HEK293 (cell line): ENCODE results near the gene RIN3.

Experiments
- BCL11B ChIP-seq: fragments of 450-650 bp; formaldehyde crosslinking; IDR thresholded peaks from 2 replicates; pipeline ENCODE4 v1.5.1; 2016; ENCODE audit warnings: low read depth, missing biosample characterization, missing genetic modification characterization
- HOXD13 ChIP-seq: sonication (generic); formaldehyde crosslinking; IDR thresholded peaks from 2 replicates; pipeline ENCODE4 v1.8.0; 2022; ENCODE audit warnings: missing genetic modification reagents, borderline replicate concordance
- KLF1 ChIP-seq: fragments of 450-650 bp; formaldehyde crosslinking; IDR thresholded peaks from 2 replicates; pipeline ENCODE4 v1.5.1; 2016; ENCODE audit warnings: missing biosample characterization, missing genetic modification characterization
- KLF9 ChIP-seq: fragments of 450-650 bp; formaldehyde crosslinking; IDR thresholded peaks from 2 replicates; pipeline ENCODE4 v1.5.1; 2016; ENCODE audit warnings: missing biosample characterization, missing genetic modification characterization, low read depth
- MZF1 ChIP-seq: fragments of 450-650 bp; formaldehyde crosslinking; IDR thresholded peaks from 2 replicates; pipeline ENCODE4 v1.5.1; 2017; ENCODE audit warnings: missing biosample characterization, missing genetic modification characterization, borderline replicate concordance
- PATZ1 ChIP-seq: fragments of 450-650 bp; formaldehyde crosslinking; IDR thresholded peaks from 2 replicates; pipeline ENCODE4 v1.5.1; 2016; ENCODE audit warnings: missing biosample characterization, missing genetic modification characterization
- PRDM1 ChIP-seq: fragments of 450-650 bp; formaldehyde crosslinking; IDR thresholded peaks from 2 replicates; pipeline ENCODE4; 2016; ENCODE audit warnings: missing biosample characterization, missing genetic modification characterization
- REPIN1 ChIP-seq: fragments of 450-650 bp; formaldehyde crosslinking; IDR thresholded peaks from 2 replicates; pipeline ENCODE4 v1.5.1; 2017; ENCODE audit warnings: missing biosample characterization, missing genetic modification characterization, low read depth
- SCRT1 ChIP-seq: fragments of 450-650 bp; formaldehyde crosslinking; IDR thresholded peaks from 2 replicates; pipeline ENCODE4 v1.5.1; 2016; ENCODE audit warnings: missing biosample characterization, missing genetic modification characterization, borderline replicate concordance
- SCRT2 ChIP-seq: fragments of 450-650 bp; formaldehyde crosslinking; IDR thresholded peaks from 2 replicates; pipeline ENCODE4 v1.5.1; 2016; ENCODE audit warnings: missing biosample characterization, missing genetic modification characterization
- SETDB1 ChIP-seq: IDR thresholded peaks from one replicate; pipeline ENCODE4 v1.6.1; 2017; ENCODE audit warnings: mild to moderate bottlenecking, low read length, moderate library complexity, mixed read lengths; ENCODE audit not compliant: insufficient read length
- ZBTB1 ChIP-seq: fragments of 450-650 bp; formaldehyde crosslinking; IDR thresholded peaks from 2 replicates; pipeline ENCODE4 v1.5.1; 2016; ENCODE audit warnings: missing biosample characterization, missing genetic modification characterization
- ZBTB21 ChIP-seq: fragments of 450-650 bp; formaldehyde crosslinking; IDR thresholded peaks from 2 replicates; pipeline ENCODE4 v1.5.1; 2017; ENCODE audit warnings: missing biosample characterization, missing genetic modification characterization
- ZBTB44 ChIP-seq: fragments of 450-650 bp; IDR thresholded peaks from 2 replicates; pipeline ENCODE4 v1.5.1; 2018; ENCODE audit warnings: missing biosample characterization, mild to moderate bottlenecking, missing genetic modification characterization
- ZBTB8A ChIP-seq: fragments of 450-650 bp; formaldehyde crosslinking; IDR thresholded peaks from 2 replicates; pipeline ENCODE4 v1.5.1; 2016; ENCODE audit warnings: missing biosample characterization, missing genetic modification characterization
- ZNF112 ChIP-seq: fragments of 450-650 bp; formaldehyde crosslinking; IDR thresholded peaks from 2 replicates; pipeline ENCODE4 v1.5.0; 2017; ENCODE audit warnings: missing biosample characterization, missing genetic modification characterization
- ZNF114 ChIP-seq: fragments of 450-650 bp; formaldehyde crosslinking; IDR thresholded peaks from 2 replicates; pipeline ENCODE4 v1.5.0; 2017; ENCODE audit warnings: missing biosample characterization, missing genetic modification characterization
- ZNF239 ChIP-seq: fragments of 450-650 bp; formaldehyde crosslinking; IDR thresholded peaks from 2 replicates; pipeline ENCODE4 v1.5.1; 2016; ENCODE audit warnings: missing biosample characterization, missing genetic modification characterization
- ZNF274 ChIP-seq, 2 experiments: fragments of 200-500 bp in 1 of 2; fragments of 450-650 bp in 1 of 2; sonication (Bioruptor generic) in 1 of 2; formaldehyde crosslinking in 1 of 2; IDR thresholded peaks; 2 replicates each; pipeline versions ENCODE4 v1.5.1 to v1.6.1; 2014 to 2016; ENCODE audit warnings: borderline replicate concordance in 1 of 2, inconsistent platforms in 1 of 2, low read length in 1 of 2, missing biosample characterization in 1 of 2, missing genetic modification characterization in 1 of 2
- ZNF292 ChIP-seq: fragments of 450-650 bp; formaldehyde crosslinking; IDR thresholded peaks from 2 replicates; pipeline ENCODE4 v1.5.1; 2016; ENCODE audit warnings: low read depth, missing biosample characterization, missing genetic modification characterization, borderline replicate concordance
- ZNF426 ChIP-seq: fragments of 450-650 bp; formaldehyde crosslinking; IDR thresholded peaks from 2 replicates; pipeline ENCODE4 v1.5.1; 2017; ENCODE audit warnings: missing biosample characterization, missing genetic modification characterization, mild to moderate bottlenecking, inconsistent platforms, moderate library complexity
- ZNF544 ChIP-seq: fragments of 450-650 bp; formaldehyde crosslinking; IDR thresholded peaks from 2 replicates; pipeline ENCODE4 v1.5.0; 2017; ENCODE audit warnings: missing biosample characterization, missing genetic modification characterization
- ZNF548 ChIP-seq: fragments of 450-650 bp; formaldehyde crosslinking; IDR thresholded peaks from 2 replicates; pipeline ENCODE4 v1.5.1; 2016; ENCODE audit warnings: missing biosample characterization, missing genetic modification characterization
- ZNF555 ChIP-seq: fragments of 450-650 bp; formaldehyde crosslinking; conservative IDR thresholded peaks from 2 replicates; pipeline ENCODE4 v1.5.1; 2017; ENCODE audit warnings: missing biosample characterization, mild to moderate bottlenecking, missing genetic modification characterization, inconsistent platforms
- ZNF621 ChIP-seq: fragments of 450-650 bp; formaldehyde crosslinking; IDR thresholded peaks from 2 replicates; pipeline ENCODE4 v1.5.1; 2017; ENCODE audit warnings: missing biosample characterization, missing genetic modification characterization
- ZNF623 ChIP-seq: fragments of 450-650 bp; formaldehyde crosslinking; IDR thresholded peaks from 2 replicates; pipeline ENCODE4 v1.5.1; 2016; ENCODE audit warnings: missing biosample characterization, missing genetic modification characterization
- ZNF660 ChIP-seq: fragments of 450-650 bp; IDR thresholded peaks from 2 replicates; pipeline ENCODE4 v1.5.1; 2018; ENCODE audit warnings: missing biosample characterization, mild to moderate bottlenecking, missing genetic modification characterization
- ZNF664 ChIP-seq: fragments of 450-650 bp; formaldehyde crosslinking; IDR thresholded peaks from 2 replicates; pipeline ENCODE4 v1.5.1; 2016; ENCODE audit warnings: missing biosample characterization, missing genetic modification characterization
- ZNF677 ChIP-seq: fragments of 450-650 bp; IDR thresholded peaks from 2 replicates; pipeline ENCODE4 v1.5.0; 2018; ENCODE audit warnings: missing biosample characterization, mild to moderate bottlenecking, missing genetic modification characterization, moderate library complexity
- ZNF701 ChIP-seq: fragments of 450-650 bp; formaldehyde crosslinking; IDR thresholded peaks from 2 replicates; pipeline ENCODE4 v1.5.1; 2016; ENCODE audit warnings: missing biosample characterization, missing genetic modification characterization
- ZNF768 ChIP-seq: fragments of 450-650 bp; formaldehyde crosslinking; IDR thresholded peaks from 2 replicates; pipeline ENCODE4 v1.5.1; 2018; ENCODE audit warnings: missing biosample characterization, mild to moderate bottlenecking, missing genetic modification characterization
- ZNF791 ChIP-seq: fragments of 450-650 bp; formaldehyde crosslinking; IDR thresholded peaks from 2 replicates; pipeline ENCODE4 v1.5.1; 2016; ENCODE audit warnings: missing biosample characterization, missing genetic modification characterization
- TF ChIP-seq, protein P1 (sequence below): fragments of 450-650 bp; formaldehyde crosslinking; IDR thresholded peaks from 2 replicates; pipeline ENCODE4 v1.5.1; 2016; ENCODE audit warnings: missing biosample characterization, missing genetic modification characterization
- TF ChIP-seq, protein P2 (sequence below): fragments of 450-650 bp; formaldehyde crosslinking; conservative IDR thresholded peaks from 2 replicates; pipeline ENCODE4 v1.5.1; 2016; ENCODE audit warnings: low read depth, missing biosample characterization, missing genetic modification characterization

The RIN3 gene

GRCh38 chr14:92511453-92512238 is 1.9 kb upstream of the RIN3 start (continued):
- TF ChIP-seq ZNF114 (tag by site-specific recombination), result no peak
- peak; percentile 83 for TF ChIP-seq ZBTB8A (tag by site-specific recombination)
- no peak for TF ChIP-seq ZNF791
- no peak for TF ChIP-seq ZNF239 (tag by site-specific recombination)
- peak; percentile 81; the same call in 1 of the 2 replicates for TF ChIP-seq ZNF660 (tag by site-specific recombination)
- no peak for TF ChIP-seq HOXD13
- TF ChIP-seq ZNF544 (tag by site-specific recombination), result no peak
- TF ChIP-seq ZNF112 (tag by site-specific recombination), result no peak
- peak; percentile 94 for TF ChIP-seq SCRT1 (tag by site-specific recombination)
- TF ChIP-seq ZNF768 (tag by site-specific recombination), result no peak
- no peak for TF ChIP-seq ZNF664 (tag by site-specific recombination)
- peak; percentile 69 for TF ChIP-seq ZBTB21 (tag by site-specific recombination)
- peak; percentile 13; the same call in 1 of the 2 replicates for TF ChIP-seq PRDM1 (tag by site-specific recombination)
- TF ChIP-seq BCL11B (tag by site-specific recombination), result no peak
- no peak for TF ChIP-seq ZNF677 (tag by site-specific recombination)
- TF ChIP-seq ZNF623 (tag by site-specific recombination), result no peak; the same call in 1 of the 2 replicates
- no peak for TF ChIP-seq ZNF426
- TF ChIP-seq ZNF274 (IDR thresholded peaks at IDR 0.05; ENCODE audit: low read length), result no peak
- no peak for TF ChIP-seq ZNF274 (tag by site-specific recombination; IDR thresholded peaks at IDR 0.05; ENCODE audit: borderline replicate concordance)
- no peak for TF ChIP-seq KLF1 (tag by site-specific recombination)
- peak; percentile 98 for TF ChIP-seq SCRT2 (tag by site-specific recombination)
- TF ChIP-seq ZNF292 (tag by site-specific recombination), result no peak
- peak; percentile 78 for TF ChIP-seq PATZ1 (tag by site-specific recombination)
- TF ChIP-seq SETDB1, result no peak
- TF ChIP-seq, protein P1, sequence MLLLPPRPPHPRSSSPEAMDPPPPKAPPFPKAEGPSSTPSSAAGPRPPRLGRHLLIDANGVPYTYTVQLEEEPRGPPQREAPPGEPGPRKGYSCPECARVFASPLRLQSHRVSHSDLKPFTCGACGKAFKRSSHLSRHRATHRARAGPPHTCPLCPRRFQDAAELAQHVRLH (tag by site-specific recombination), result no peak
- TF ChIP-seq ZNF548 (tag by site-specific recombination), result no peak
- peak; percentile 39; the same call in 1 of the 2 replicates for TF ChIP-seq KLF9 (tag by site-specific recombination)
- TF ChIP-seq ZNF621 (tag by site-specific recombination), result no peak
- TF ChIP-seq, protein P2, sequence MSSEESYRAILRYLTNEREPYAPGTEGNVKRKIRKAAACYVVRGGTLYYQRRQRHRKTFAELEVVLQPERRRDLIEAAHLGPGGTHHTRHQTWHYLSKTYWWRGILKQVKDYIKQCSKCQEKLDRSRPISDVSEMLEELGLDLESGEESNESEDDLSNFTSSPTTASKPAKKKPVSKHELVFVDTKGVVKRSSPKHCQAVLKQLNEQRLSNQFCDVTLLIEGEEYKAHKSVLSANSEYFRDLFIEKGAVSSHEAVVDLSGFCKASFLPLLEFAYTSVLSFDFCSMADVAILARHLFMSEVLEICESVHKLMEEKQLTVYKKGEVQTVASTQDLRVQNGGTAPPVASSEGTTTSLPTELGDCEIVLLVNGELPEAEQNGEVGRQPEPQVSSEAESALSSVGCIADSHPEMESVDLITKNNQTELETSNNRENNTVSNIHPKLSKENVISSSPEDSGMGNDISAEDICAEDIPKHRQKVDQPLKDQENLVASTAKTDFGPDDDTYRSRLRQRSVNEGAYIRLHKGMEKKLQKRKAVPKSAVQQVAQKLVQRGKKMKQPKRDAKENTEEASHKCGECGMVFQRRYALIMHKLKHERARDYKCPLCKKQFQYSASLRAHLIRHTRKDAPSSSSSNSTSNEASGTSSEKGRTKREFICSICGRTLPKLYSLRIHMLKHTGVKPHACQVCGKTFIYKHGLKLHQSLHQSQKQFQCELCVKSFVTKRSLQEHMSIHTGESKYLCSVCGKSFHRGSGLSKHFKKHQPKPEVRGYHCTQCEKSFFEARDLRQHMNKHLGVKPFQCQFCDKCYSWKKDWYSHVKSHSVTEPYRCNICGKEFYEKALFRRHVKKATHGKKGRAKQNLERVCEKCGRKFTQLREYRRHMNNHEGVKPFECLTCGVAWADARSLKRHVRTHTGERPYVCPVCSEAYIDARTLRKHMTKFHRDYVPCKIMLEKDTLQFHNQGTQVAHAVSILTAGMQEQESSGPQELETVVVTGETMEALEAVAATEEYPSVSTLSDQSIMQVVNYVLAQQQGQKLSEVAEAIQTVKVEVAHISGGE (tag by site-specific recombination), result no peak
- no peak for TF ChIP-seq ZBTB44 (tag by site-specific recombination)
- TF ChIP-seq ZNF555 (tag by site-specific recombination), result no peak
- no peak for TF ChIP-seq REPIN1 (tag by site-specific recombination)
- no peak for TF ChIP-seq ZNF701 (tag by site-specific recombination)
- TF ChIP-seq MZF1 (tag by site-specific recombination), result no peak
- no peak for TF ChIP-seq ZBTB1 (tag by site-specific recombination)
